Endothelial cell (in vitro differentiated cells): Measurements from ENCODE around the gene CTSE. TPM values are rescaled to one million over a fixed set of nuclear protein-coding genes. Genes with fewer than 3 reads are reported as not detected.

Source experiments
- DNase-seq: peaks from one replicate; pipeline ENCODE4 v3.0.0; 2021; ENCODE audit warnings: low spot score
- H3K27ac Mint-ChIP-seq: one replicate; pipeline ENCODE4 v1.8.0; 2021; ENCODE audit warnings: mixed read lengths, inconsistent platforms; ENCODE audit not compliant: unreplicated experiment
- H3K27me3 Mint-ChIP-seq: one replicate; pipeline ENCODE4 v1.8.0; 2021; ENCODE audit warnings: mild to moderate bottlenecking, moderate library complexity, mixed read lengths, inconsistent platforms; ENCODE audit not compliant: unreplicated experiment
- H3K36me3 Mint-ChIP-seq: one replicate; pipeline ENCODE4 v1.8.0; 2021; ENCODE audit warnings: mild to moderate bottlenecking, low read depth, mixed read lengths, inconsistent platforms; ENCODE audit not compliant: unreplicated experiment
- H3K4me1 Mint-ChIP-seq: one replicate; pipeline ENCODE4 v1.8.0; 2021; ENCODE audit warnings: mild to moderate bottlenecking, mixed read lengths, inconsistent platforms; ENCODE audit not compliant: unreplicated experiment
- H3K4me3 Mint-ChIP-seq: one replicate; pipeline ENCODE4 v1.8.0; 2021; ENCODE audit warnings: mild to moderate bottlenecking, mixed read lengths, inconsistent platforms; ENCODE audit not compliant: unreplicated experiment
- H3K9me3 Mint-ChIP-seq: one replicate; pipeline ENCODE4 v1.8.0; 2021; ENCODE audit warnings: mixed read lengths, inconsistent platforms; ENCODE audit not compliant: unreplicated experiment
- long read RNA-seq: library from polyadenylated mRNA; unstranded; transcript quantifications from one replicate; pipeline ENCODE4 v2.0.0, GENCODE V29; 2020; ENCODE audit not compliant: unreplicated experiment
- total RNA-seq: library from RNA; stranded (reverse); fragmentation: NEBNext Ultra II Directional; extraction: Animal tissue kit (Norgen Biotek cat#: 25700); gene quantifications from one replicate; pipeline ENCODE4 v1.2.1, GENCODE V29; 2021; ENCODE audit not compliant: unreplicated experiment
- TF ChIP-seq, protein P1 (sequence below): fragments of 200-600 bp; sonication (generic); IDR thresholded peaks from one replicate; pipeline ENCODE4 v1.5.0; 2021; ENCODE audit warnings: antibody characterized with exemption; ENCODE audit not compliant: unreplicated experiment

Gene CTSE
- not detected for total RNA-seq
- long read RNA-seq: 0 reads

DNA sequence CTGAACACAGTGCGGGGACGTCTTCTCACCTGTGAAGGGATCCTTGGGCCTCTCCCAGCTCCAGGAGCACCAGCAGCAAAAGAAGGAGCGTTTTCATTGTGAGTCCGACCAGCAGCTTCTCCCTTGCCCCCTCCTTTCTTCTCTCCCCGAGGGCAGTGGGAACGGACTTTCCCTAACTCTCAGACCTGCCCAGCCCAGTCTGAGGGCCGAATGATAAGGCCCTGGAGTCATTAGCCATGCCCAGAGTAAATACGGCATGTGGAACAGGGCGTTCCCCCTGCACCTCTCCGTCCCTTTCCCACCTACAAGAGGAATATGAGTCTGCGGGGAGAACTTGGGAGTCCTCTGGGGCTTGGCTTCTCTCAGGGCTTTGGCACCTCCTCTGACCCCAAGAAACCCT lies at the start of gene CTSE:
Gene CTSE, minus strand, starts transcription at position 201 of the 400 bp plus-strand sequence. Its CDS starts 104 bp downstream, at position 97.
- no peak within 1 kb of the TSS for H3K4me3 Mint-ChIP-seq
- H3K9me3 Mint-ChIP-seq: no peaks in the 10 kb centered on the region
- H3K27me3 Mint-ChIP-seq: peaks cover 4% of the 10 kb centered on the region
- H3K4me1 Mint-ChIP-seq: no peaks in the 10 kb centered on the region
- TF ChIP-seq, protein P1, sequence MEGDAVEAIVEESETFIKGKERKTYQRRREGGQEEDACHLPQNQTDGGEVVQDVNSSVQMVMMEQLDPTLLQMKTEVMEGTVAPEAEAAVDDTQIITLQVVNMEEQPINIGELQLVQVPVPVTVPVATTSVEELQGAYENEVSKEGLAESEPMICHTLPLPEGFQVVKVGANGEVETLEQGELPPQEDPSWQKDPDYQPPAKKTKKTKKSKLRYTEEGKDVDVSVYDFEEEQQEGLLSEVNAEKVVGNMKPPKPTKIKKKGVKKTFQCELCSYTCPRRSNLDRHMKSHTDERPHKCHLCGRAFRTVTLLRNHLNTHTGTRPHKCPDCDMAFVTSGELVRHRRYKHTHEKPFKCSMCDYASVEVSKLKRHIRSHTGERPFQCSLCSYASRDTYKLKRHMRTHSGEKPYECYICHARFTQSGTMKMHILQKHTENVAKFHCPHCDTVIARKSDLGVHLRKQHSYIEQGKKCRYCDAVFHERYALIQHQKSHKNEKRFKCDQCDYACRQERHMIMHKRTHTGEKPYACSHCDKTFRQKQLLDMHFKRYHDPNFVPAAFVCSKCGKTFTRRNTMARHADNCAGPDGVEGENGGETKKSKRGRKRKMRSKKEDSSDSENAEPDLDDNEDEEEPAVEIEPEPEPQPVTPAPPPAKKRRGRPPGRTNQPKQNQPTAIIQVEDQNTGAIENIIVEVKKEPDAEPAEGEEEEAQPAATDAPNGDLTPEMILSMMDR: no peak
- no peak within 1 kb of the TSS for H3K27ac Mint-ChIP-seq
- DNase-seq: no peak
- H3K36me3 Mint-ChIP-seq: no peaks in the 10 kb centered on the region

DNA sequence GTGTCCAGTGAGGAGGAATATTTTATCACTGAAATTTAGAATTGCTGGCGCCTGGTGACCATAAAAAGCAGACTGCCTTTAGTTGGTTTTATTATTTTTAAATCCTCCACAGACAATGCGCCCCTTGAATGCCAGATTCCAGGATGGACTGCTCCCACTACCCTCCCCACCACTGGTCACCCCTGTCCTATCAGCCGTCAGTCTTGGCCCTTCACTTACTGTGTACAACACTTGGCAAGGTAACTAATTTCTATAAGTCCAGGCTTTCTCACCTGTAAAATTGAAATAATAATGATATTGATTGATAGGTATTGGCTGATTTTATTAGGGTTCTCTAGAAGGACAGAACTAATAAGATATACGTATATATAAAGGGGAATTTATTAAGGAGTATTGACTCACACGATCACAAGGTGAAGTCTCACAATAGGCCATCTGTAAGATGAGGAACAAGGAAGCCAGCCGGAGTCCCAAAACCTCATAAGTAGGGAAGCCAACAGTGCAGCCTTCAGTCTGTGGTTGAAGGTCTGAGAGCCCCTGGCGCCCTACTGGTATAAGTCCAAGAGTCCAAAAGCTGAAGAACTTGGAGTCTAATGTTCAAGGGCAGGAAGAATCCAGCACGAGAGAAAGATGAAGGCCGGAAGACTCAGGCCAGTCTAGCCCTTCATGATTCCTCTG lies 47.1 kb upstream of the CTSE start:
- Mint-ChIP-seq H3K27me3 (peaks cover 6% of the 10 kb centered on the region), H3K36me3 (no peaks in the 10 kb centered on the region), H3K9me3 (no peaks in the 10 kb centered on the region), H3K27ac (no peak overlapping the region), H3K4me3 (no peak overlapping the region), H3K4me1 (peaks cover 6% of the 10 kb centered on the region)
- TF ChIP-seq, protein P1: no peak
- no peak for DNase-seq

DNA sequence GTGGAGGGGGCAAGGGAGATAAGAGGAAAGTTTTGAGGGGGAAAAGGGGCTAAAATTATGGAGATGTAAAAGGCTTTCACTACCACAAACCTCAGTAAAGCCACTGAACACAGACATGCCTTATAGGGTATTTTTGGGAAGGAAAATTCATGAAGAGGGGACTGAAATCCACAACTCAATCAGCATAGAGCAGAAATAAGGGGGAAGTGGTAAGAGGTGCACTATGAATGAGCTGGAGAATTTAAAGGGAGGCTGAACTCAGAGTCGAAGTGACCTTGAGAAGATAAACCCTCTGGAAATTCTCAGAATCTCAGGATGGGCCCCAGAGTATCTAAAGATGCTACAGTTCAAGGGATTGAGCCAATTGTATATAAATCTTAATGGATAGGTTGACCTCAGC lies 44.6 kb upstream of the CTSE start:
- H3K4me1 Mint-ChIP-seq: peaks cover 6% of the 10 kb centered on the region
- no peak overlapping the region for H3K4me3 Mint-ChIP-seq
- H3K27ac Mint-ChIP-seq: no peak overlapping the region
- no peak for DNase-seq
- H3K9me3 Mint-ChIP-seq: no peaks in the 10 kb centered on the region
- TF ChIP-seq, protein P1: no peak
- peaks cover 6% of the 10 kb centered on the region for H3K27me3 Mint-ChIP-seq
- H3K36me3 Mint-ChIP-seq: no peaks in the 10 kb centered on the region

GRCh38 chr1:206067486-206068227 lies 44.0 kb upstream of the CTSE start:
- H3K27me3 Mint-ChIP-seq: peaks cover 6% of the 10 kb centered on the region
- peaks cover 5% of the 10 kb centered on the region for H3K36me3 Mint-ChIP-seq
- no peak overlapping the region for H3K4me3 Mint-ChIP-seq
- peaks cover 5% of the 10 kb centered on the region for H3K9me3 Mint-ChIP-seq
- TF ChIP-seq, protein P1: no peak
- H3K4me1 Mint-ChIP-seq: peaks cover 6% of the 10 kb centered on the region
- no peak overlapping the region for H3K27ac Mint-ChIP-seq
- DNase-seq: no peak
